ENCODE data around the gene ILF2. TPM values are rescaled to one million over a fixed set of nuclear protein-coding genes. Genes with fewer than 3 reads are reported as not detected.

The ILF2 gene
- total and polyA plus RNA-seq, 2 of the 13 experiments (the other 11 are each of a cell fraction or from before 2014, with no cell fraction given), result 292 to 366 TPM

GRCh38 chr1:153670859-153671627 is at the start of gene ILF2 (continued):
- no peak for TF ChIP-seq ETS1 (CRISPR knock-in tag; IDR thresholded peaks at IDR 0.05)
- TF ChIP-seq CBX5 (CRISPR knock-in tag; IDR thresholded peaks at IDR 0.05; ENCODE audit: borderline replicate concordance), result no peak; the same call in 1 of the 2 replicates
- TF ChIP-seq SALL2 (CRISPR knock-in tag; IDR thresholded peaks at IDR 0.05), result no peak
- TF ChIP-seq HBP1 (CRISPR knock-in tag; IDR thresholded peaks at IDR 0.05; ENCODE audit: low read depth), result 0 out of 2 replicates have a peak, but pooled peaks have one; percentile 54
- TF ChIP-seq RFXAP (CRISPR knock-in tag; IDR thresholded peaks at IDR 0.05; ENCODE audit: borderline replicate concordance), result peak; percentile 91
- TF ChIP-seq RFX5 (IDR thresholded peaks at IDR 0.05; ENCODE audit: low read depth, low read length), result peak; percentile 94
- TF ChIP-seq PHF8 (CRISPR knock-in tag; IDR thresholded peaks at IDR 0.05), result peak; percentile 85
- peak; percentile 47; the same call in 1 of the 2 replicates for TF ChIP-seq BCL6 (CRISPR knock-in tag; IDR thresholded peaks at IDR 0.05)
- peak; percentile 38; the same call in 1 of the 2 replicates for TF ChIP-seq THRA (CRISPR knock-in tag; IDR thresholded peaks at IDR 0.05; ENCODE audit: borderline replicate concordance)
- no peak for TF ChIP-seq ZNF235 (CRISPR knock-in tag; IDR thresholded peaks at IDR 0.05; ENCODE audit: borderline replicate concordance)
- TF ChIP-seq SRF (IDR thresholded peaks at IDR 0.05; ENCODE audit: low read depth, low read length), result no peak
- TF ChIP-seq KAT2B (IDR thresholded peaks at IDR 0.05; ENCODE audit: borderline replicate concordance, low read depth, low read length), result 0 out of 2 replicates have a peak, but pooled peaks have one; percentile 24
- TF ChIP-seq KMT2B (CRISPR knock-in tag; IDR thresholded peaks at IDR 0.05), result peak; percentile 73
- peak; percentile 81 for TF ChIP-seq TAF1 (CRISPR knock-in tag; IDR thresholded peaks at IDR 0.05)
- 0 out of 2 replicates have a peak, but pooled peaks have one; percentile 37 for TF ChIP-seq SP4 (CRISPR knock-in tag; IDR thresholded peaks at IDR 0.05)
- TF ChIP-seq RELA (CRISPR knock-in tag; IDR thresholded peaks at IDR 0.05), result no peak
- TF ChIP-seq ZBTB38 (CRISPR knock-in tag; IDR thresholded peaks at IDR 0.05), result peak; percentile 11; the same call in 1 of the 2 replicates
- TF ChIP-seq SMARCC2 (IDR thresholded peaks at IDR 0.05), result 0 out of 2 replicates have a peak, but pooled peaks have one; percentile 30
- no peak for TF ChIP-seq SRSF1 (optimal IDR thresholded peaks at IDR 0.05; ENCODE audit: low read depth, low read length)
- peak; percentile 73 for TF ChIP-seq HDAC1 (CRISPR knock-in tag; IDR thresholded peaks at IDR 0.05)
- no peak for TF ChIP-seq U2AF2 (IDR thresholded peaks at IDR 0.05; ENCODE audit: low read depth, low read length)
- TF ChIP-seq KDM6A (CRISPR knock-in tag; IDR thresholded peaks at IDR 0.05; ENCODE audit: low read depth), result no peak; the same call in 1 of the 2 replicates
- no peak for TF ChIP-seq ZNF496 (CRISPR knock-in tag; IDR thresholded peaks at IDR 0.05; ENCODE audit: insufficient replicate concordance)
- no peak for TF ChIP-seq IKZF1 (IDR thresholded peaks at IDR 0.05)
- TF ChIP-seq SNAPC2 (CRISPR knock-in tag; IDR thresholded peaks at IDR 0.05), result peak; percentile 59; the same call in 1 of the 2 replicates
- no peak for TF ChIP-seq MXD4 (CRISPR knock-in tag; IDR thresholded peaks at IDR 0.05)
- TF ChIP-seq ZNF776 (CRISPR knock-in tag; IDR thresholded peaks at IDR 0.05), result no peak
- no peak for TF ChIP-seq ZFP90 (CRISPR knock-in tag; IDR thresholded peaks at IDR 0.05; ENCODE audit: borderline replicate concordance)
